ENCODE data around the gene ADAT3.

Gene ADAT3

GRCh38 chr19:1893791-1894190 lies 11.4 kb upstream of the ADAT3 start:
- DNase-seq (ENCODE audit: extremely low read depth, low read depth) = no peak
- TF ChIP-seq, protein P1, sequence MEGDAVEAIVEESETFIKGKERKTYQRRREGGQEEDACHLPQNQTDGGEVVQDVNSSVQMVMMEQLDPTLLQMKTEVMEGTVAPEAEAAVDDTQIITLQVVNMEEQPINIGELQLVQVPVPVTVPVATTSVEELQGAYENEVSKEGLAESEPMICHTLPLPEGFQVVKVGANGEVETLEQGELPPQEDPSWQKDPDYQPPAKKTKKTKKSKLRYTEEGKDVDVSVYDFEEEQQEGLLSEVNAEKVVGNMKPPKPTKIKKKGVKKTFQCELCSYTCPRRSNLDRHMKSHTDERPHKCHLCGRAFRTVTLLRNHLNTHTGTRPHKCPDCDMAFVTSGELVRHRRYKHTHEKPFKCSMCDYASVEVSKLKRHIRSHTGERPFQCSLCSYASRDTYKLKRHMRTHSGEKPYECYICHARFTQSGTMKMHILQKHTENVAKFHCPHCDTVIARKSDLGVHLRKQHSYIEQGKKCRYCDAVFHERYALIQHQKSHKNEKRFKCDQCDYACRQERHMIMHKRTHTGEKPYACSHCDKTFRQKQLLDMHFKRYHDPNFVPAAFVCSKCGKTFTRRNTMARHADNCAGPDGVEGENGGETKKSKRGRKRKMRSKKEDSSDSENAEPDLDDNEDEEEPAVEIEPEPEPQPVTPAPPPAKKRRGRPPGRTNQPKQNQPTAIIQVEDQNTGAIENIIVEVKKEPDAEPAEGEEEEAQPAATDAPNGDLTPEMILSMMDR (IDR thresholded peaks at IDR 0.05; ENCODE audit: low read depth, low read length) = no peak

GRCh38 chr19:1896508-1896907 lies 8.7 kb upstream of the ADAT3 start:
- TF ChIP-seq, protein P1 (IDR thresholded peaks at IDR 0.05; ENCODE audit: low read depth, low read length) = no peak
- no peak for DNase-seq (ENCODE audit: extremely low read depth, low read depth)

- TF ChIP-seq, protein P1 (IDR thresholded peaks at IDR 0.05; ENCODE audit: low read depth, low read length) = no peak
- DNase-seq (ENCODE audit: extremely low read depth, low read depth) = no peak
Observed at GRCh38 chr19:1901940-1902404, 3.2 kb upstream of the ADAT3 start.

DNA sequence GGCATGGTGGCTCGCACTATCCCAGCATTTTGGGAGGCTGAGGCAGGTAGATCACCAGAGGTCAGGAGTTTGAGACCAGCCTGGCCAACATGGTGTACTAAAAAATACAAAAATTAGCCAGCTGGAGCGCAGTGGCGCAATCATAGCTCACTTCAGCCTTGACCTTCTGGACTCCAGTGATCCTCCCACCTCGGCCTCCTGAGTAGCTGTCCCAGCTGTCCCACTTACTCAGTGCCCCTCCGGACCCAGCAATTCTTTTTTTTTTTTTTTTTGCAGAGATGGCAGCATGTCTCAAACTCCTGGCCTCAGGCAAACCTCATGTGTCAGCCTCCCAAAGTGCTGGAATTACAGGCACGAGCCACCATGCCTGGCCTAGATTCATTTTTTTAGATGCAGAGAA lies 2.3 kb upstream of the ADAT3 start:
- DNase-seq (ENCODE audit: extremely low read depth, low read depth) = no peak
- TF ChIP-seq, protein P1 (IDR thresholded peaks at IDR 0.05; ENCODE audit: low read depth, low read length) = no peak

GRCh38 chr19:1904860-1905109 lies 414 bp upstream of the ADAT3 start:
- no peak for DNase-seq (ENCODE audit: extremely low read depth, low read depth)
- TF ChIP-seq, protein P1 (IDR thresholded peaks at IDR 0.05; ENCODE audit: low read depth, low read length) = no peak

DNA sequence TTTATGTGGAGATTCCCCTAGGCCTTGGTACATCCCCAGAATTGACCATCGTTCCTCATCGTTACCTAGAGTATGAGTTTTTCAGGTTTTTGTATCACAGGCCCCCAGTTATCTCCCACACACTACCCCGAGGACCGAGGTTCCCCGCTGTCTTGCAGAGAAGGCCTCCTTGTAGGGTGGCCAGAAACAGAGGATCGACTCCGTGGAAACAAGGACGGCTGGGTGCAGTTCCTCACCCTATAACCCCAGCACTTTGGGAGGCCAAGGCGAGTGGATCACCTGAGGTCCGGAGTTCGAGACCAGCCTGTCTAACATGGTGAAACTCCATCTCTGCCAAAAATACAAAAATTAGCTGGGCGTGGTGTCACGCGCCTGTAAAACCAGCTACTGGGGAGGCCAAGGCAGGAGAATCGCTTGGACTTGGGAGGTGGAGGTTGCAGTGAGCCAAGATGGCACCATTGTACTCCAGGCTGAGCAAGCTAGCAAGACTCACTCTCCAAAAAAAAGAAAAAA lies 720 bp downstream of the ADAT3 start:
- DNase-seq (ENCODE audit: extremely low read depth, low read depth) = no peak
- TF ChIP-seq, protein P1 (IDR thresholded peaks at IDR 0.05; ENCODE audit: low read depth, low read length) = no peak

DNA sequence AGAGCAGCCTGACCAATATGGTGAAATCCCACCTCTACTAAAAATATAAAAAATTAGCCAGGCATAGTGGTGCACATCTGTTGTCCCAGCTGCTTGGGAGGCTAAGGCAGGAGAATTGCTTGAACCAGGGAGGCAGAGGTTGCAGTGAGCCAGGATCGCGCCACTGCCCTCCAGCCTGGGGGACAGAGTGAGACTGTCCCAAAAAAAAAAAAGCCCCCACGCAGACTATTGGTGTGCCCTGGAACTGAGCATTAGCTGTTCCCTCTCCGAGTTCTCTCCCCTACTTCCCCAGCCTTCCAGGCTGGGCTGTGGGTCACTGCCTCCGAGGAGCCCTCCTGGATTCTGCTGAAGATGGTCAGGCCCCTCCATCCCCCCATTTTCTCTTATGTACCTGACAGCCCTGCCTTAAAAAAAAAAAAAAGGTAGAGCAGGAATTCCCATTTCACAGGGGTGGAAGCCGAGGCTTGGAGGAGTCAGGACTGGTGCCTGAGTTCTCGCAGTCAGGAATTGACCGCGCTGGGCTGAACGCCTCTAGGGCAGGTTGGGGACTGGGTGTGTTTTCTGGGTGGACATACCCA lies 1.9 kb downstream of the ADAT3 start:
- DNase-seq (ENCODE audit: extremely low read depth, low read depth) = no peak
- TF ChIP-seq, protein P1 (IDR thresholded peaks at IDR 0.05; ENCODE audit: low read depth, low read length) = no peak
